GM12801 (cell line): ENCODE measurements around the gene BARHL2.

Experiments used
- TF ChIP-seq, protein P1 (sequence below): IDR thresholded peaks from one replicate; pipeline ENCODE4 v1.5.1; 2011; ENCODE audit warnings: control low read depth; ENCODE audit not compliant: insufficient read length; ENCODE audit errors: extremely low read depth

BARHL2 gene

DNA sequence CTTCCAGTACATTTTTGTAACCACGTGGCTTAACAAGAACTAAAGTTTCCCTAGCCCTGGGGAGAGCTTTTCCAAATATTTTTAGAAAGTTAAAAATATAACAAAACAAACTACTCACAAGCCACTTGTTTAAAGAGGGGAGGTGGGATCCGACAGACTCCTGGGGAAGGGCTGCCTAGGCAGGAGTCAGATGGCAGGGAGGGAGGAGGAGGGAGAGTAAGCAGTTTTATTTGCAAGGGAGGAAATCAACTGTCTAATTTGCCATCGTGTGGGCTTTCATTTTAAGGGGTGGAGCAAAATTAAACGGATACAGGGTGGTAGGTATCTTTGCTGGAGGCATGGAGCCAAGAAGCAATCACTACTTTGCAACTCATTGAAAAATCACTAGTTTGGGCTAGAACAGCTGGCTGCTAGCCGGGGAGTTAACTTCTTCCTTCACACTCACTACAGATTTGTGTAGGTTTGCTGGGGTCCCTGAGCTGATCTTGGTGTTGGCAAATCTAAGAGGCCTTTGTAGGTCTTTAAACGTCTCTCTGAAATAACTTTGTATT lies 8.8 kb downstream of the BARHL2 start:
- TF ChIP-seq, protein P1, sequence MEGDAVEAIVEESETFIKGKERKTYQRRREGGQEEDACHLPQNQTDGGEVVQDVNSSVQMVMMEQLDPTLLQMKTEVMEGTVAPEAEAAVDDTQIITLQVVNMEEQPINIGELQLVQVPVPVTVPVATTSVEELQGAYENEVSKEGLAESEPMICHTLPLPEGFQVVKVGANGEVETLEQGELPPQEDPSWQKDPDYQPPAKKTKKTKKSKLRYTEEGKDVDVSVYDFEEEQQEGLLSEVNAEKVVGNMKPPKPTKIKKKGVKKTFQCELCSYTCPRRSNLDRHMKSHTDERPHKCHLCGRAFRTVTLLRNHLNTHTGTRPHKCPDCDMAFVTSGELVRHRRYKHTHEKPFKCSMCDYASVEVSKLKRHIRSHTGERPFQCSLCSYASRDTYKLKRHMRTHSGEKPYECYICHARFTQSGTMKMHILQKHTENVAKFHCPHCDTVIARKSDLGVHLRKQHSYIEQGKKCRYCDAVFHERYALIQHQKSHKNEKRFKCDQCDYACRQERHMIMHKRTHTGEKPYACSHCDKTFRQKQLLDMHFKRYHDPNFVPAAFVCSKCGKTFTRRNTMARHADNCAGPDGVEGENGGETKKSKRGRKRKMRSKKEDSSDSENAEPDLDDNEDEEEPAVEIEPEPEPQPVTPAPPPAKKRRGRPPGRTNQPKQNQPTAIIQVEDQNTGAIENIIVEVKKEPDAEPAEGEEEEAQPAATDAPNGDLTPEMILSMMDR: no peak

DNA sequence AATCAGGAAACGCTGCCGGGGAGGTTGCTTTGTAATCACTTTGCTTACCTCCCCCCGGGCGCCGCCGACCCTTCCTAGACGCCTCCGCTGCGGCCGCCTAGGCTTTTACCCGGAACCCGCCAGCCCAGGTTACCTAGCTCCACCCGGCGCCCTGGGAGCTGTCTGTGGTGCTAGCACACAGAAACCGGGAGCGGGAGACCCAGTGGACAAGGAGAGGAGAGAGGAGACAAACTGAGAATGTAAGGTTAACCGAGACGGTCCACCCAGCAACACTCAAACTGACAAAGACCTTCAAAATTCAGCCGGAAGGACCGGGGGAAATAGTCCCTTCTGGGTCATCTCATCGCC lies 9.8 kb downstream of the BARHL2 start:
- TF ChIP-seq, protein P1: no peak

DNA sequence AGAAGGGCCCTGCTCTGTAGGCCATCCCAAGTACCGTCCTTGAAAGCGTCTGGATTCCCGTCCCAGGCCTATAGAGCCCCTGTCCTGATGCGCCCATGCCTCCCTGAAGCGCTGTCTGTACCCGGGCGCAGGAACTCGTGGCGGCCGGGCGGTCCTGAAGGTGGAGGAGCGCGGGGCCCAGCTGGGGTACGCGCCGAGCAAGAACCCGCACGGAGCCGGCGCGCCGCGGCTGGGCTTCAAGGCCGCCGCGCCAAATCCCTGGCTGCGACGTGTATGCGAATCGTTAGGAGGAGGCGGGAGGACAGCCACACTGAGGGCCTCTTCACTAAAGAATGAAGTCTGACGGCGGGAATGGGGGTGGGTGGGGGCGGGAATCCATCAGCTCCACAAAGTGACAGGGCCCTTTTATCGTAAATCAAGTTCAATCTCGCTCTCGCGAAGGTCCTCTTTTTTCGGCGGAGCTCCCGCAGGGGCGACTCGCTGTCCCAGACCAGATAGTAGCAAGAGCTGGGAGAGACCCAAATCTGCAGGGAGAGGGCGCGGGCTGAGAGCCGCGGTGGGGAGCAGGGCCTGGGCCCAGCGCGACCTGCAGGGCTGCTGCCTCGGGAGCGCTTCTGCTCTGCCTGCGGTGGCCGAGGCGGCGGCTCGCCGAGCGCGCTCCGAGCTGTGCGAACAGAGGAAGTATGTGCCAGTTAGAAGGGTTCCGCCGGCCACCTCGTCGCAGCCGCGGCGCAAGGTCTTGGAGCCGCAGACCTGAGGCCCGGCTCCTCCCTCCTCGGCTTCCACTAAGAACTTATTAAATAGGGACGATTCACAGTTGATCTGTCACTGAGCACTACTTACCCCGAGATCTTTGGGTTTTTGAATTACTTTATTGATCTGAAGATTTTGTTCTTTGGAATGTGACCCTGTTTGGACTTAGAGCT lies 10.4 kb downstream of the BARHL2 start:
- TF ChIP-seq, protein P1: no peak

DNA sequence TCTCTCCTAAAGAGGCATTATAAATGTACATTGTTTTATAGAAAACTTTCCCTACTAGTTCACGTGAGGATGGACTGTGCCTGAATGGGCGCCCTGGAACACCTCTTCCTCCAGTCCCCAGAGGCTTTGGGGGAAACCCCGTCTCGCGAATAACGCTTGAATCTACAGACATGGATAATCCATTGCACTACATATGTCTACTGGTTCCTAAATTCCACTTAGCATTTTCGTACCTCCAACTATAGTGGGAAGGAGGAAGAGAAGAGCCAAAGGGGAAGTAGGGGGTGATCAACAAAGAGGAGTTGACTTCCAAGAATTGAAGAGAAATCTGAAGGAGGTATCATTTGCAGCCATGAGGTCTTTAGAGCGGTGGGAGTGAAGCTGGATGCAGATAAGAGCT lies 11.1 kb downstream of the BARHL2 start:
- TF ChIP-seq, protein P1: no peak

DNA sequence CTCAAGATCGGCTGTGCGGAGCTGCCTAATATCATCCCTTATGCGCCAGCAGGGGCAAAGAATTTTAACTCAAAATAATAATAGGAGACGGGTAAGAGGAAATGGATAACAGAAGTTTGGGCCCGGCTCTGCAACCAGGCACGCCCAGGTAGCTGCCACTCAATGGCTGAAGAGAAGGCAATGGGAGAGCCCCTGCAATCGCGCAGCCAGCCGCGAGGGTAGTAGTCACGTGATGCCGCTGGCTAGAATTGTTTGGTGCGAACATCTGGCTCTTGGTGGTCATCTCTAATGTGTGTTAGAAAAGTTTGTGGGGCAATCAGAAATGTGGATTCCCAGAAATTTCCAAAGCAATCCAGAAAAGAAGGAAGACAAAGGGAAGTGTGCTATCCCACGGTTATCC lies 12.3 kb downstream of the BARHL2 start:
- TF ChIP-seq, protein P1: no peak

DNA sequence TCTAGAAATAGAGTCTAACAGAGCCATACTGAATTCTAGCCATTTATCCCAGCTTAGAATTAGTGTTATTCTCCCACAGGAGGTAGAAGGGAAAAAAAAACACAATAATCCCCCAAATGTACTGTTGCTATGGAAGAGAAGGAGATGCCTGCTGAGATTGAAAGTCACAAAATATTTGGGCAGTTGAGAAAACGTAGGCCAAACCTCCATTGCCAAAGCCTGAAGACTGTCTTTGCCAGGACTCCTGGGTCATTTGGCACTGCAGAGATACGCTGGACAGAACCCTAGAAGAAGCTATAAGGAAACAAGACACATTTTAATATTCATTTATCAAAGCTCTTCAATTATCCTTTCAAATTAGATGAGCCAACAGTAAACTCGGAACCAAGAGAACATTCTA lies 22.3 kb downstream of the BARHL2 start:
- TF ChIP-seq, protein P1: no peak

DNA sequence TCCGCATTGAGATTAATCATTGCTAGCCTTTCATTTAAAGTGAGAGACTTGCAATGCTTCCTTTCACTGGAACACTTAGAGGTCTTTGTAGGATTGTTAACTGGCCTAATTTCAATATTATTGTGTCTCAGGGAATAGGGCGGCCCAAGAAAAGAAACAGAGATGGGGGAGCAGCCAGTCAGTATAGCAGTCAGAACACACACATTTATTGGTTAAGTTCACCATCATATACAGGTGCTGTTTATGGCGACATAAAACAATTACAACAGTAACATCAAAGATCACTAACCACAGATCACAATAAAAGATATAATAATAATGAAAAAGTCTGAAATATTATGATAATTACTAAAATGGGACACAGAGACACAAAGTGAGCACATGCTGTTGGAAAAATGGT lies 29.4 kb downstream of the BARHL2 start:
- TF ChIP-seq, protein P1: no peak
